ENCODE results near the gene ATG10.

DNA sequence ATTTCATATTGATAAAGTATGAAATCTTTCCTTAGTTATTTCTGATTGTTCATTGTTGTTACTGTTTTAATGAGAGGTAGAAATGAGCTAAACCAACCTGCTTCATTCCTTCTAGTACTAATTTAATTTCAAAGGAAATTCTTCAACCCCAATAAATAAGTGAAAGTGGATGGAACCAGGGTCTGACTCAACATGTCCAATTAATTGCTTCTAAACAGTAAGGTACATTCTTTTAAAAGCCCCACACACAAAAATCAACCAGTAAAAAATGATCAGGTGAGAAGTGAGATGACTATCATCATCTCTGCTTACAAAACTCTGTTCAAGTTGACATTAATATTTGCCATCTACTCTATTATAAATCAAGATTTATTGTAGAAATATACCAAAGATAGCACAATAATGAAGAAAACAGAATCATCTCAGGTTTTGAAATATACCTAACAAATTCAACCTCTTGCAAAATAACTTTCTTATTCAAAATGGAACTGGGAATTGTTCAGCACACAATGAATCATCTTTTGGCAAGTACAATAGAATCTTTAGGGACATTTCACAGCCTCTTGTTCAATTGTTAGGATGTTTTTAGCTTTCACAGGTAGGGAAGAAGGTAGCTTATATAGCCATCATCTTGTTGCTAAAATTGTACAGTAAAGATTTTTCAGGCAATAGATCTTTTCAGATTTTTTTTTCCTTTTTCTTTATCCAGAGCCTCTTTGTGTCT lies 191.8 kb downstream of the ATG10 start:
- TF ChIP-seq L3MBTL2 (conservative IDR thresholded peaks at IDR 0.05) (no peak), BHLHE40 (IDR thresholded peaks at IDR 0.05; ENCODE audit: borderline replicate concordance) (no peak), FOXK2 (IDR thresholded peaks at IDR 0.05) (no peak), ZNF384 (IDR thresholded peaks at IDR 0.05) (no peak), ELF4 (IDR thresholded peaks at IDR 0.05) (no peak), ARNT (IDR thresholded peaks at IDR 0.05) (no peak), FOXM1 (IDR thresholded peaks at IDR 0.05; ENCODE audit: borderline replicate concordance) (no peak), FOXA1 (IDR thresholded peaks at IDR 0.05) (no peak), CTBP1 (IDR thresholded peaks at IDR 0.05; ENCODE audit: borderline replicate concordance) (no peak)

Data from HEK293T (cell line).